CD4-positive, alpha-beta T cell (primary cell): ENCODE results near the gene REX1BD. TPM values are rescaled to one million over a fixed set of nuclear protein-coding genes. Genes with fewer than 3 reads are reported as not detected.

ENCODE experiments used
- ATAC-seq: fragments of 200-7000 bp; cut with Tn5 transposase; one replicate; pipeline ENCODE4 v1.10.0; 2022; ENCODE audit warnings: mild to moderate bottlenecking; ENCODE audit not compliant: poor library complexity
- CTCF ChIA-PET: fragments of 350-600 bp; sonication (Branson Sonifier 250); formaldehyde crosslinking; loops from one replicate; lab custom pipeline; 2021; ENCODE audit warnings: antibody characterized with exemption, inconsistent platforms; lab: Charles Lee
- POLR2A ChIA-PET: fragments of 350-600 bp; sonication (Branson Sonifier 250); formaldehyde crosslinking; loops from one replicate; lab custom pipeline; 2021; ENCODE audit warnings: antibody characterized with exemption, inconsistent platforms; lab: Charles Lee
- DNase-seq, 14 experiments: peaks; one replicate each; pipeline ENCODE4 v3.0.0-alpha.2; 2013 to 2020; ENCODE audit warnings: mixed read lengths in 2 of 14
- H3K27ac ChIP-seq, 2 donors: one replicate each; pipeline versions ENCODE4 v1.5.1 to v1.7.0; 2013; ENCODE audit warnings: low read length in 2 of 2, low read depth in 1 of 2, mild to moderate bottlenecking in 1 of 2
- H3K27me3 ChIP-seq, 2 experiments: 1 replicate in 1 of 2; 2 replicates in 1 of 2; pipeline versions ENCODE4 v1.6.1 to v1.7.0; 2013; ENCODE audit warnings: low read length in 2 of 2, control low read depth in 1 of 2, mild to moderate bottlenecking in 1 of 2, moderate library complexity in 1 of 2; ENCODE audit not compliant: insufficient read depth in 2 of 2, control insufficient read depth in 1 of 2
- H3K36me3 ChIP-seq: one replicate; pipeline ENCODE4 v1.6.1; 2013; ENCODE audit warnings: low read length, control low read depth; ENCODE audit not compliant: insufficient read depth
- H3K4me1 ChIP-seq: one replicate; pipeline ENCODE4 v1.6.1; 2013; ENCODE audit warnings: low read length, control low read depth; ENCODE audit not compliant: insufficient read depth
- H3K4me3 ChIP-seq: one replicate; pipeline ENCODE4 v1.5.1; 2013; ENCODE audit warnings: mild to moderate bottlenecking, low read length, moderate library complexity
- H3K9me3 ChIP-seq, 2 experiments: 1 replicate in 1 of 2; 2 replicates in 1 of 2; pipeline versions ENCODE4 v1.6.1 to v1.7.0; 2013; ENCODE audit warnings: low read length in 2 of 2, mild to moderate bottlenecking in 2 of 2, control low read depth in 1 of 2, moderate library complexity in 1 of 2; ENCODE audit not compliant: control insufficient read depth in 1 of 2, insufficient read depth in 1 of 2
- H3K27ac Mint-ChIP-seq: one replicate; pipeline ENCODE4 v1.8.0; 2020; ENCODE audit warnings: mixed read lengths
- H3K27me3 Mint-ChIP-seq: one replicate; pipeline ENCODE4 v1.8.0; 2021; ENCODE audit warnings: mixed read lengths
- H3K36me3 Mint-ChIP-seq: one replicate; pipeline ENCODE4 v1.8.0; 2021; ENCODE audit warnings: low read depth, mixed read lengths
- H3K4me1 Mint-ChIP-seq: one replicate; pipeline ENCODE4 v1.8.0; 2021; ENCODE audit warnings: low read depth, mixed read lengths
- H3K4me3 Mint-ChIP-seq: one replicate; pipeline ENCODE4 v1.8.0; 2020; ENCODE audit warnings: mild to moderate bottlenecking, mixed read lengths
- H3K9me3 Mint-ChIP-seq: one replicate; pipeline ENCODE4 v1.8.0; 2020; ENCODE audit warnings: mixed read lengths
- intact Hi-C, 2 experiments: fragments of 100-400 bp; cut with DNase I in 1 of 2; cut with micrococcal nuclease in 1 of 2; formaldehyde crosslinking; loops; one replicate each; pipeline versions ENCODE4 v1.15.1 to v1.9.0; 2023 to 2025; cut with DNase I, micrococcal nuclease
- total RNA-seq, 174 experiments: library from RNA in 2 of 174; stranded (reverse) in 2 of 174; gene quantifications; one replicate each; pipeline ENCODE4 v1.2.3 and lab custom pipeline; 2021 to 2026
- TF ChIP-seq, protein P1 (sequence below): fragments of 200-600 bp; IDR thresholded peaks from one replicate; pipeline ENCODE4 v1.8.0; 2022; ENCODE audit warnings: antibody characterized with exemption, mild to moderate bottlenecking

REX1BD gene
- total RNA-seq, 2 experiments from 2014 or later = 88.4 to 88.9 TPM

DNA sequence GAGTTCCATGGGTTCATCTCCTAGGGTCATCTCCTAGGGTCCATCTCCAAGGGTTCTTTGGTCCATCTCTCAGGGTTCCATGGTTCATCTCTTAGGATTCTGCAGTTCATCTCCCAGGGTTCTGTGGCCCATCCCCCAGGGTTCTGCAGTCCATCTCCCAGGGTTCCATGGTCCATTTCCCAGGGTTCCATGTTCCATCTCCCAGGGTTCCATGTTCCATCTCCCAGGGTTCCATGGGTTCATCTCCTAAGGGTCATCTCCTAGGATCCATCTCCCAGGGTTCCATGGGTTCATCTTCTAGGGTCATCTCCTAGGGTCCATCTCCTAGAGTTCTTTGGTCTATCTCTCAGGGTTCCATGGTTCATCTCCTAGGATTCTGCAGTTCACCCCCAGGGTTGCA, 29.0 kb downstream of the REX1BD start:
- intact Hi-C loops = no loop called here
- peaks cover 23 to 41% of the 10 kb centered on the region in 2 experiments for H3K27me3 ChIP-seq
- H3K27ac ChIP-seq = no peak overlapping the region
- no peak overlapping the region for H3K4me3 Mint-ChIP-seq
- H3K4me3 ChIP-seq = no peak overlapping the region
- H3K4me1 ChIP-seq = peaks cover 7% of the 10 kb centered on the region
- DNase-seq (no peak), ATAC-seq (no peak)
- H3K36me3 ChIP-seq = no peaks in the 10 kb centered on the region
- H3K9me3 ChIP-seq = no peaks in the 10 kb centered on the region
- no peak overlapping the region for H3K27ac Mint-ChIP-seq
- POLR2A ChIA-PET = no interaction called here
- H3K4me1 Mint-ChIP-seq = peaks cover 9% of the 10 kb centered on the region
- no peaks in the 10 kb centered on the region for H3K36me3 Mint-ChIP-seq
- CTCF ChIA-PET = no interaction called here
- peaks cover 60% of the 10 kb centered on the region for H3K27me3 Mint-ChIP-seq
- TF ChIP-seq, protein P1, sequence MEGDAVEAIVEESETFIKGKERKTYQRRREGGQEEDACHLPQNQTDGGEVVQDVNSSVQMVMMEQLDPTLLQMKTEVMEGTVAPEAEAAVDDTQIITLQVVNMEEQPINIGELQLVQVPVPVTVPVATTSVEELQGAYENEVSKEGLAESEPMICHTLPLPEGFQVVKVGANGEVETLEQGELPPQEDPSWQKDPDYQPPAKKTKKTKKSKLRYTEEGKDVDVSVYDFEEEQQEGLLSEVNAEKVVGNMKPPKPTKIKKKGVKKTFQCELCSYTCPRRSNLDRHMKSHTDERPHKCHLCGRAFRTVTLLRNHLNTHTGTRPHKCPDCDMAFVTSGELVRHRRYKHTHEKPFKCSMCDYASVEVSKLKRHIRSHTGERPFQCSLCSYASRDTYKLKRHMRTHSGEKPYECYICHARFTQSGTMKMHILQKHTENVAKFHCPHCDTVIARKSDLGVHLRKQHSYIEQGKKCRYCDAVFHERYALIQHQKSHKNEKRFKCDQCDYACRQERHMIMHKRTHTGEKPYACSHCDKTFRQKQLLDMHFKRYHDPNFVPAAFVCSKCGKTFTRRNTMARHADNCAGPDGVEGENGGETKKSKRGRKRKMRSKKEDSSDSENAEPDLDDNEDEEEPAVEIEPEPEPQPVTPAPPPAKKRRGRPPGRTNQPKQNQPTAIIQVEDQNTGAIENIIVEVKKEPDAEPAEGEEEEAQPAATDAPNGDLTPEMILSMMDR = no peak
- no peaks in the 10 kb centered on the region for H3K9me3 Mint-ChIP-seq

DNA sequence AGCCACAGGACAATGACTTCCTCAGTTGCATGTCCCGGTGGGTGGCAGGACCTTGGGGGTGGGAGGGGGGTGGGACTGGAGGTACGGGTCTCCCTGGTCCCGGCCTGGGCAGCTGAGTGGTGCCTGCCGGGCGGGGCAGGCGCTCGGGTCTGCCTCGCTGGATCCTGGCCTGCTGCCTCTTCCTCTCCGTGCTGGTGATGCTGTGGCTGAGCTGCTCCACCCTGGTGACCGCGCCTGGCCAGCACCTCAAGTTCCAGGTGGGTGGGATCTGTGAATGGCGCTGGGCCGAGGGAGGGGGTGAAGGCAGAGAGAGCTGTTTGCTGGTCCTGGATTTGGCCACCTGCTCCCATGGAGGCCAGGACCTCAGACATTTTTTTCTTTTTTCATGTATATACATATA, 29.6 kb downstream of the REX1BD start:
- H3K4me3 Mint-ChIP-seq = no peak overlapping the region
- peaks cover 21 to 34% of the 10 kb centered on the region in 2 experiments for H3K27me3 ChIP-seq
- peaks cover 3% of the 10 kb centered on the region for H3K4me1 ChIP-seq
- TF ChIP-seq, protein P1 = no peak
- no peaks in the 10 kb centered on the region for H3K9me3 ChIP-seq
- ATAC-seq = no peak
- POLR2A ChIA-PET = no interaction called here
- intact Hi-C loops = no loop called here
- no peak overlapping the region for H3K27ac ChIP-seq
- DNase-seq = no peak
- peaks cover 55% of the 10 kb centered on the region for H3K27me3 Mint-ChIP-seq
- H3K4me3 ChIP-seq = no peak overlapping the region
- no peaks in the 10 kb centered on the region for H3K36me3 Mint-ChIP-seq
- CTCF ChIA-PET = no interaction called here
- H3K9me3 Mint-ChIP-seq = no peaks in the 10 kb centered on the region
- peaks cover 8% of the 10 kb centered on the region for H3K4me1 Mint-ChIP-seq
- H3K27ac Mint-ChIP-seq = no peak overlapping the region
- no peaks in the 10 kb centered on the region for H3K36me3 ChIP-seq

DNA sequence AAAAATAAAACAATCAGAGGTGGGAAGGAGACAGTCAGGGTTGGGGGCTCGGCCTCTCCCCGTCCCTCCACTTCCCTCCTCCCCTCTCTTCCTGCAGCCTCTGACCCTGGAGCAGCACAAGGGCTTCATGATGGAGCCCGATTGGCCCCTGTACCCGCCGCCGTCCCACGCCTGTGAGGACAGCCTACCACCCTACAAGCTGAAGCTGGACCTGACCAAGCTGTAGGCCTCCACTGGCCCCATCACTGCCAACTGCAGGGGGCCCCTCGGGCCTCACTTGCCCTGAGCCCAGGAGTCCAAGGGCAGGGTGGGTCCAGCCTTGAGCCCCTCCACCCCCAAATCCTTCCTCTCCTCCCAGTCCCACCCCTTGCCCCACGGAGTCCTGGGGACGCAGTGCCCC, 31.7 kb downstream of the REX1BD start:
- DNase-seq (no peak), ATAC-seq (no peak)
- Mint-ChIP-seq H3K27me3 (peaks cover 34% of the 10 kb centered on the region), H3K4me1 (no peaks in the 10 kb centered on the region), H3K9me3 (no peaks in the 10 kb centered on the region), H3K36me3 (no peaks in the 10 kb centered on the region), H3K27ac (no peak overlapping the region), H3K4me3 (no peak overlapping the region)
- TF ChIP-seq, protein P1 = no peak
- Histone ChIP-seq H3K27ac (no peak overlapping the region), H3K27me3 (peaks cover 4 to 17% of the 10 kb centered on the region in 2 experiments), H3K4me3 (no peak overlapping the region), H3K9me3 (no peaks in the 10 kb centered on the region), H3K36me3 (no peaks in the 10 kb centered on the region), H3K4me1 (no peaks in the 10 kb centered on the region)
- intact Hi-C loops = no loop called here
- ChIA-PET CTCF (interaction anchor here (0.7 kb wide), 1 partner anchor 13 kb away, joined by 3 read pairs; no protein-coding TSS in a partner anchor), POLR2A (no interaction called here)
